ENCODE data around the gene ASPG.

The ASPG gene

GRCh38 chr14:104091061-104091926 lies 5.8 kb downstream of the ASPG start:
- no peak for DNase-seq (ENCODE audit: low read depth in 1 of 2, low spot score in 1 of 2)
- H3K4me3 ChIP-seq (replicated peaks; ENCODE audit: insufficient read depth, low read length): no peak overlapping the region
- no peak overlapping the region for H3K27ac ChIP-seq (replicated peaks)
- no peak for TF ChIP-seq POLR2AphosphoS5 (IDR thresholded peaks at IDR 0.05; ENCODE audit: low read depth)
- no peak for TF ChIP-seq GABPA (IDR thresholded peaks at IDR 0.05; ENCODE audit: low read depth)
- TF ChIP-seq CTCF (IDR thresholded peaks at IDR 0.05; ENCODE audit: insufficient read depth, low read length): no peak
- TF ChIP-seq SPI1 (IDR thresholded peaks at IDR 0.05; ENCODE audit: borderline replicate concordance, low read depth): no peak
- TF ChIP-seq, protein P1, sequence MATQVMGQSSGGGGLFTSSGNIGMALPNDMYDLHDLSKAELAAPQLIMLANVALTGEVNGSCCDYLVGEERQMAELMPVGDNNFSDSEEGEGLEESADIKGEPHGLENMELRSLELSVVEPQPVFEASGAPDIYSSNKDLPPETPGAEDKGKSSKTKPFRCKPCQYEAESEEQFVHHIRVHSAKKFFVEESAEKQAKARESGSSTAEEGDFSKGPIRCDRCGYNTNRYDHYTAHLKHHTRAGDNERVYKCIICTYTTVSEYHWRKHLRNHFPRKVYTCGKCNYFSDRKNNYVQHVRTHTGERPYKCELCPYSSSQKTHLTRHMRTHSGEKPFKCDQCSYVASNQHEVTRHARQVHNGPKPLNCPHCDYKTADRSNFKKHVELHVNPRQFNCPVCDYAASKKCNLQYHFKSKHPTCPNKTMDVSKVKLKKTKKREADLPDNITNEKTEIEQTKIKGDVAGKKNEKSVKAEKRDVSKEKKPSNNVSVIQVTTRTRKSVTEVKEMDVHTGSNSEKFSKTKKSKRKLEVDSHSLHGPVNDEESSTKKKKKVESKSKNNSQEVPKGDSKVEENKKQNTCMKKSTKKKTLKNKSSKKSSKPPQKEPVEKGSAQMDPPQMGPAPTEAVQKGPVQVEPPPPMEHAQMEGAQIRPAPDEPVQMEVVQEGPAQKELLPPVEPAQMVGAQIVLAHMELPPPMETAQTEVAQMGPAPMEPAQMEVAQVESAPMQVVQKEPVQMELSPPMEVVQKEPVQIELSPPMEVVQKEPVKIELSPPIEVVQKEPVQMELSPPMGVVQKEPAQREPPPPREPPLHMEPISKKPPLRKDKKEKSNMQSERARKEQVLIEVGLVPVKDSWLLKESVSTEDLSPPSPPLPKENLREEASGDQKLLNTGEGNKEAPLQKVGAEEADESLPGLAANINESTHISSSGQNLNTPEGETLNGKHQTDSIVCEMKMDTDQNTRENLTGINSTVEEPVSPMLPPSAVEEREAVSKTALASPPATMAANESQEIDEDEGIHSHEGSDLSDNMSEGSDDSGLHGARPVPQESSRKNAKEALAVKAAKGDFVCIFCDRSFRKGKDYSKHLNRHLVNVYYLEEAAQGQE (IDR thresholded peaks at IDR 0.05; ENCODE audit: insufficient replicate concordance, low read depth): no peak
- no peaks in the 10 kb centered on the region for H3K27me3 ChIP-seq (ENCODE audit: insufficient read depth, poor library complexity, severe bottlenecking)

DNA sequence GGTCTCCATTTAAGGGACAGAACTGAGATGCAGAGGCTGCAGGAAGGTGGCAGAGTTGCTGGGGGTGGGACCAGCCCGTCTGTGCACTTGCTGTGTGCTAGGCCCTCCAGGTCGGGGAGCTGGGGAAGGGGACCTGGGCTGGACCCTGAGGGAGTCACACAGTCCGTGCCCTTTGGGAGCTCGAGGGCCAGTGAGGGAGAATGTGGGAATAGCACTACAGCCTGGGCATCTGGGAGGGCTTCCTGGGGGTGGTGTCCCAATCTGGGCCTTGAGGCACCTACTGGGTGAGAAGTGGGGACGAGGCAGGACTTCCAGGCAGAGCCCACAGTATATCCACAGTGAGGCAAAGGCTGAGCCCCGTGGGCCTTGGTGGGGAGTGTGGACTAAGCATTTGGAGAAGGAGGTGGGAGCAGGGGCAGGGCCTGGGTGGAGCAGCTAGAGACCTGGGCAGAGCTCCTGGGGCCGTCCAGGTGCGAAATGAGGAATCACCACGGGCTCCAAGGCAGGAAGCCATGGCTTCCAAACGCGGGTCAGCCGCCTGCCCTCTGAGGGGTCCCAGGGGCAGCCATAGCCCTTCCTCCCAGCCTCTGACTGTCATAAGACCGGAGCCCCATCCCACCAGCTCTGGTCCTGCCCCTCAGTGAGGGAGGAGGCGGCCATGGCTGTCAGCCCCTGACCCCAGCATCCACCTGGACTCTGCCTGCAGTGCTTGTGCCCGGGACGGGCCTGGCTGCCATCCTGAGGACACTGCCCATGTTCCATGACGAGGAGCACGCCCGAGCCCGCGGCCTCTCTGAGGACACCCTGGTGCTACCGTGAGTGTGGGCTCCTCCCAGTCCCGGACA lies 6.6 kb downstream of the ASPG start:
- no peak for DNase-seq (ENCODE audit: low read depth in 1 of 2, low spot score in 1 of 2)
- TF ChIP-seq POLR2AphosphoS5 (IDR thresholded peaks at IDR 0.05; ENCODE audit: low read depth) (no peak), SPI1 (IDR thresholded peaks at IDR 0.05; ENCODE audit: borderline replicate concordance, low read depth) (no peak), CTCF (IDR thresholded peaks at IDR 0.05; ENCODE audit: insufficient read depth, low read length) (no peak)
- no peaks in the 10 kb centered on the region for H3K27me3 ChIP-seq (ENCODE audit: insufficient read depth, poor library complexity, severe bottlenecking)
- H3K4me3 ChIP-seq (replicated peaks; ENCODE audit: insufficient read depth, low read length): no peak overlapping the region
- H3K27ac ChIP-seq (replicated peaks): no peak overlapping the region

GRCh38 chr14:104092931-104093365 lies 7.4 kb downstream of the ASPG start:
- H3K4me3 ChIP-seq (replicated peaks; ENCODE audit: insufficient read depth, low read length): no peak overlapping the region
- no peak for DNase-seq (ENCODE audit: low read depth in 1 of 2, low spot score in 1 of 2)
- no peak overlapping the region for H3K27ac ChIP-seq (replicated peaks)
- TF ChIP-seq SPI1 (IDR thresholded peaks at IDR 0.05; ENCODE audit: borderline replicate concordance, low read depth) (no peak), POLR2AphosphoS5 (IDR thresholded peaks at IDR 0.05; ENCODE audit: low read depth) (no peak), GABPA (IDR thresholded peaks at IDR 0.05; ENCODE audit: low read depth) (no peak), CTCF (IDR thresholded peaks at IDR 0.05; ENCODE audit: insufficient read depth, low read length) (no peak)
- TF ChIP-seq, protein P1 (IDR thresholded peaks at IDR 0.05; ENCODE audit: insufficient replicate concordance, low read depth): no peak
- no peaks in the 10 kb centered on the region for H3K27me3 ChIP-seq (ENCODE audit: insufficient read depth, poor library complexity, severe bottlenecking)
